ENCODE data around the gene POP5. TPM values are rescaled to one million over a fixed set of nuclear protein-coding genes. Genes with fewer than 3 reads are reported as not detected.

POP5 gene
- total RNA-seq, 2 donors from 2014 or later = 23.9 to 45.8 TPM

DNA sequence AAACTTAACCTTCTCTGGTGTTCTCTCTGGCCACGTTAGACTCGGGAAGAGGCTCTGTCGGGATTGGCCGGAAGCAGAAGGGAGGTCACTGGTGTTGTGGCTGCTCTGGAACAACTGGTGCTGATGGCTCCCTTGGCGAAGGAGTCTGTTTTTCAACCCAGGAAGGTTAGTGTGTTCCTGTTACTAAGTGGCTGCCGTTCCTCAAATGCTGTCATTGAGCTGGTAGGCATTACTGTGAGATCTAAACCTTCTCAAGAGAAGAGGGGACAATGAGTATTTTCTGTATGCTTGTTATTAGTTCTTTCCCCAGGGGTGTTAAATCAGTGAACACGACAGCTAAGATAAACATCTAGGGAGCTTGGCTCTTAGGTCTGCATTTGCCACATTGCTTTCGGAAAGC, 18.3 kb downstream of the POP5 start:
- TF ChIP-seq, protein P1, sequence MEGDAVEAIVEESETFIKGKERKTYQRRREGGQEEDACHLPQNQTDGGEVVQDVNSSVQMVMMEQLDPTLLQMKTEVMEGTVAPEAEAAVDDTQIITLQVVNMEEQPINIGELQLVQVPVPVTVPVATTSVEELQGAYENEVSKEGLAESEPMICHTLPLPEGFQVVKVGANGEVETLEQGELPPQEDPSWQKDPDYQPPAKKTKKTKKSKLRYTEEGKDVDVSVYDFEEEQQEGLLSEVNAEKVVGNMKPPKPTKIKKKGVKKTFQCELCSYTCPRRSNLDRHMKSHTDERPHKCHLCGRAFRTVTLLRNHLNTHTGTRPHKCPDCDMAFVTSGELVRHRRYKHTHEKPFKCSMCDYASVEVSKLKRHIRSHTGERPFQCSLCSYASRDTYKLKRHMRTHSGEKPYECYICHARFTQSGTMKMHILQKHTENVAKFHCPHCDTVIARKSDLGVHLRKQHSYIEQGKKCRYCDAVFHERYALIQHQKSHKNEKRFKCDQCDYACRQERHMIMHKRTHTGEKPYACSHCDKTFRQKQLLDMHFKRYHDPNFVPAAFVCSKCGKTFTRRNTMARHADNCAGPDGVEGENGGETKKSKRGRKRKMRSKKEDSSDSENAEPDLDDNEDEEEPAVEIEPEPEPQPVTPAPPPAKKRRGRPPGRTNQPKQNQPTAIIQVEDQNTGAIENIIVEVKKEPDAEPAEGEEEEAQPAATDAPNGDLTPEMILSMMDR (IDR thresholded peaks at IDR 0.05) = no peak
- TF ChIP-seq POLR2A (IDR thresholded peaks at IDR 0.05) = no peak
- H3K4me1 ChIP-seq = no peaks in the 10 kb centered on the region
- DNase-seq (no peak), ATAC-seq (no peak)
- intact Hi-C loops (cut with DNase I) = no loop called here
- H3K27me3 ChIP-seq = no peaks in the 10 kb centered on the region
- peaks cover 12 to 66% of the 10 kb centered on the region in 2 donors for H3K36me3 ChIP-seq (replicated peaks in 1 of 2; ENCODE audit: insufficient read depth in 1 of 2, low read depth in 2 of 2)
- H3K9me3 ChIP-seq = no peaks in the 10 kb centered on the region
- 79 to 82% methylated on average over 8 of the region's 8 CpGs for WGBS, 2 donors
- H3K4me3 ChIP-seq = no peak overlapping the region
- no peak overlapping the region for H3K27ac ChIP-seq

DNA sequence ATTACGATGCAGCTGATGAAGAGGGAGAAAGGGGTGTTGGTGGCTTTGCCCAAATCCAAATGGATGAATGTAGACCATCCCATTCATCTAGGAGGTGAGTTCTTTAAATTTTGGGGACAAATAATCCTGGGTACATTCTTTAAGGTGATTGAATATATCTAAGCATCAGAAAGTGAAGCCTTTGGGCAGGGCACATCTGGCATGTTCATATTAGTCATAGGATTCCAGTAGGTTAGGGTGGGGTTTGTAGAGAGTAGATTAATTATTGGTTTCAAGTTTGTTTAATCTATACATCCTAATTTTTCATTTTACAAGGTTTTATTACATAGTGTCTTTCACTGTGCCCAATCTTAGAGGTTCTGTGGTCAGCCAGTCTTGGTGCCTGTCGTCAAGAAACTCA, 23.6 kb downstream of the POP5 start:
- no peak for ATAC-seq
- no peak for DNase-seq
- intact Hi-C loops (cut with DNase I) = no loop called here
- Histone ChIP-seq H3K9me3 (no peaks in the 10 kb centered on the region), H3K27me3 (no peaks in the 10 kb centered on the region), H3K36me3 (replicated peaks in 1 of 2; ENCODE audit: insufficient read depth in 1 of 2, low read depth in 2 of 2) (peaks cover 13 to 45% of the 10 kb centered on the region in 2 donors), H3K4me1 (no peaks in the 10 kb centered on the region), H3K27ac (no peak overlapping the region), H3K4me3 (no peak overlapping the region)
- 89 to 95% methylated on average over 2 of the region's 2 CpGs for WGBS, 2 donors
- TF ChIP-seq POLR2A (IDR thresholded peaks at IDR 0.05) = no peak
- TF ChIP-seq, protein P1 (IDR thresholded peaks at IDR 0.05) = no peak

DNA sequence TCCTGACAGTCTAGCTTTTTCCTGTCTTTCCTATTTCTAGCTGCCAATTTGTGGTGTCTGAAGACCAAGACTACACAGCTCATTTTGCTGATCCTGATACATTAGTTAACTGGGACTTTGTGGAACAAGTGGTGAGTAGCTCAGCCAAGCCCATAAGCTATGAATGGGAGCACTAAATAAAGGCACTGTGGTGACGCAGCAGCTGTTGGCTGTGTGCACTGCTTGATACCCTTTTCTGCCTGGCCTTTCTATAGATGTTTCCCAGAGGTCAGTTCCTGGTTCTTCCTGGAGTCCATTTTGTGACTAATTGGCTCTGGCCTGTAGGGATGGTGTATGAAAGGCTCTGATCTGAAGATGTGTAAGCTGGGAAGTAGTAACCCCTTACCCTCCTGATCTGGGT, 26.5 kb downstream of the POP5 start:
- intact Hi-C loops (cut with DNase I) = no loop called here
- Histone ChIP-seq H3K27me3 (no peaks in the 10 kb centered on the region), H3K36me3 (replicated peaks in 1 of 2; ENCODE audit: insufficient read depth in 1 of 2, low read depth in 2 of 2) (peaks cover 6 to 32% of the 10 kb centered on the region in 2 donors), H3K4me3 (no peak overlapping the region), H3K9me3 (no peaks in the 10 kb centered on the region), H3K27ac (no peak overlapping the region), H3K4me1 (peaks cover 6% of the 10 kb centered on the region)
- 86 to 93% methylated on average over 1 of the region's 1 CpG for WGBS, 2 donors
- DNase-seq = no peak
- no peak for ATAC-seq
- no peak for TF ChIP-seq POLR2A (IDR thresholded peaks at IDR 0.05)
- TF ChIP-seq, protein P1 (IDR thresholded peaks at IDR 0.05) = no peak

DNA sequence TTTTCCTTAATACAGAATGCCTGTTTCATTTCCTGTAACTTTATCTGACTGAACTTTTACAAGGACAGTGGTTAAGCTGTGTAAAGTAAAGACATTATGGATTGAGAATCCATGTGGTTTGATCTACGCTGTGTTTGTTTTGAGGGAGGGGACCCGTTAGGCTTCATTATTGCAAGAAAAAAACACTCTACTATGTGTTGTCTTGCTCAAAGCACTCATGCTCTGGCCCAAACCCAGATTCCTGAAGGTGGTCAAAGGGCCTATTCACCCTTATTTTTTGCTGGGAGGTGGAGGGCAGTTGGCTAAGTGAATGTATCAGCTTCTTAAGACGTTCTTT, 35.2 kb downstream of the POP5 start:
- Histone ChIP-seq H3K27me3 (no peaks in the 10 kb centered on the region), H3K27ac (no peak overlapping the region), H3K4me1 (peaks cover 56% of the 10 kb centered on the region), H3K9me3 (no peaks in the 10 kb centered on the region), H3K36me3 (replicated peaks in 1 of 2; ENCODE audit: insufficient read depth in 1 of 2, low read depth in 2 of 2) (peaks cover 0 to 16% of the 10 kb centered on the region in 2 donors), H3K4me3 (no peak overlapping the region)
- DNase-seq (no peak), ATAC-seq (no peak)
- TF ChIP-seq, protein P1 (IDR thresholded peaks at IDR 0.05) = no peak
- no peak for TF ChIP-seq POLR2A (IDR thresholded peaks at IDR 0.05)
- WGBS, 2 donors = 55 to 58% methylated on average over 3 of the region's 3 CpGs
- intact Hi-C loops (cut with DNase I) = no loop called here

DNA sequence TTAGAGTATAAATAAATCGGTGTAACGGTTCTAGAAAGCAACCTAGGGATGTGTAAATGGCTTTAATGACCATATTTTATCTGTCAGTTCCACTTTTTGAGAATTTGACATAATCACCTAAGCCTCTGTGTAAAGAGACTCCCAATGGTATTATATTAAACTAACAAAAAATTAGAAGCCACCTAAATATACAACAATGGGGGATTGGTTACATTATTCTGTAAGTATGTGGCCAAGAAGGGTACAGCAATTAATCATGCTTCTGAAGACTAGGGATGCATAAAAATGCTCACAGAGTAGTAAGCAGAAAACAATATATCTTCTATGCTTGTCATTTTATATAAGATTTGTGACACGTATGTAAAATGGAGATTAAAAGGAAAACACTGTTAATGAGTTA, 36.5 kb downstream of the POP5 start:
- TF ChIP-seq, protein P1 (IDR thresholded peaks at IDR 0.05) = no peak
- no peak for TF ChIP-seq POLR2A (IDR thresholded peaks at IDR 0.05)
- Histone ChIP-seq H3K27ac (no peak overlapping the region), H3K4me1 (peaks cover 63% of the 10 kb centered on the region), H3K27me3 (no peaks in the 10 kb centered on the region), H3K4me3 (no peak overlapping the region), H3K9me3 (no peaks in the 10 kb centered on the region), H3K36me3 (replicated peaks in 1 of 2; ENCODE audit: insufficient read depth in 1 of 2, low read depth in 2 of 2) (peaks cover 0 to 16% of the 10 kb centered on the region in 2 donors)
- intact Hi-C loops (cut with DNase I) = no loop called here
- DNase-seq (no peak), ATAC-seq (no peak)
- 84 to 85% methylated on average over 3 of the region's 3 CpGs for WGBS, 2 donors
